ENCODE data around the gene WDR5.

The WDR5 gene

GRCh38 chr9:134189470-134190231, 53.8 kb downstream of the WDR5 start:
- ChIA-PET CTCF (interaction anchor here (1.1 kb wide), 1 partner anchor 14 kb away, joined by 4 read pairs; no protein-coding TSS in a partner anchor), POLR2A (no interaction called here)
- DNase-seq (ENCODE audit: extremely low spot score), result no peak
- no peak for TF ChIP-seq SP1 (IDR thresholded peaks at IDR 0.05)
- TF ChIP-seq CTBP1 (IDR thresholded peaks at IDR 0.05; ENCODE audit: borderline replicate concordance), result no peak
- TF ChIP-seq TARDBP (IDR thresholded peaks at IDR 0.05), result no peak
- no peak for TF ChIP-seq HDGF (IDR thresholded peaks at IDR 0.05; ENCODE audit: borderline replicate concordance)
- no peak for TF ChIP-seq L3MBTL2 (conservative IDR thresholded peaks at IDR 0.05)
- TF ChIP-seq ELF4 (IDR thresholded peaks at IDR 0.05), result no peak
- no peak for TF ChIP-seq NFRKB (IDR thresholded peaks at IDR 0.05)
- no peak for TF ChIP-seq SUZ12 (IDR thresholded peaks at IDR 0.05)
- TF ChIP-seq ARNT (IDR thresholded peaks at IDR 0.05), result no peak
- no peak for TF ChIP-seq FOXK2 (IDR thresholded peaks at IDR 0.05)
- no peak for TF ChIP-seq LEF1 (IDR thresholded peaks at IDR 0.05; ENCODE audit: borderline replicate concordance)
- TF ChIP-seq FOXM1 (IDR thresholded peaks at IDR 0.05; ENCODE audit: borderline replicate concordance), result no peak
- TF ChIP-seq BHLHE40 (IDR thresholded peaks at IDR 0.05; ENCODE audit: borderline replicate concordance), result no peak
- TF ChIP-seq ZNF384 (IDR thresholded peaks at IDR 0.05), result no peak
- TF ChIP-seq FOXA1 (IDR thresholded peaks at IDR 0.05), result no peak
- TF ChIP-seq PKNOX1 (IDR thresholded peaks at IDR 0.05), result no peak

GRCh38 chr9:134190232-134191121, 54.6 kb downstream of the WDR5 start:
- ChIA-PET CTCF (interaction anchor here (1.1 kb wide), 1 partner anchor 15 kb away, joined by 4 read pairs; no protein-coding TSS in a partner anchor), POLR2A (no interaction called here)
- no peak for TF ChIP-seq NFRKB (IDR thresholded peaks at IDR 0.05)
- no peak for TF ChIP-seq ARNT (IDR thresholded peaks at IDR 0.05)
- TF ChIP-seq FOXK2 (IDR thresholded peaks at IDR 0.05), result no peak
- no peak for TF ChIP-seq HDGF (IDR thresholded peaks at IDR 0.05; ENCODE audit: borderline replicate concordance)
- TF ChIP-seq CTBP1 (IDR thresholded peaks at IDR 0.05; ENCODE audit: borderline replicate concordance), result no peak
- TF ChIP-seq LEF1 (IDR thresholded peaks at IDR 0.05; ENCODE audit: borderline replicate concordance), result no peak
- TF ChIP-seq ZNF384 (IDR thresholded peaks at IDR 0.05), result no peak
- TF ChIP-seq ELF4 (IDR thresholded peaks at IDR 0.05), result no peak
- no peak for TF ChIP-seq PKNOX1 (IDR thresholded peaks at IDR 0.05)
- TF ChIP-seq SUZ12 (IDR thresholded peaks at IDR 0.05), result no peak
- no peak for TF ChIP-seq BHLHE40 (IDR thresholded peaks at IDR 0.05; ENCODE audit: borderline replicate concordance)
- no peak for TF ChIP-seq SP1 (IDR thresholded peaks at IDR 0.05)
- no peak for DNase-seq (ENCODE audit: extremely low spot score)

- TF ChIP-seq NFRKB (IDR thresholded peaks at IDR 0.05), result no peak
- TF ChIP-seq HDGF (IDR thresholded peaks at IDR 0.05; ENCODE audit: borderline replicate concordance), result no peak
- no peak for TF ChIP-seq FOXM1 (IDR thresholded peaks at IDR 0.05; ENCODE audit: borderline replicate concordance)
- TF ChIP-seq SP1 (IDR thresholded peaks at IDR 0.05), result no peak
- no peak for TF ChIP-seq CTBP1 (IDR thresholded peaks at IDR 0.05; ENCODE audit: borderline replicate concordance)
- TF ChIP-seq BHLHE40 (IDR thresholded peaks at IDR 0.05; ENCODE audit: borderline replicate concordance), result no peak
- no peak for TF ChIP-seq PKNOX1 (IDR thresholded peaks at IDR 0.05)
- CTCF ChIA-PET, result no interaction called here
- POLR2A ChIA-PET, result no interaction called here
These were observed 55.8 kb downstream of the WDR5 start for GRCh38 chr9:134191455-134192209.

GRCh38 chr9:134192311-134192950, 56.5 kb downstream of the WDR5 start:
- DNase-seq (ENCODE audit: extremely low spot score), result no peak
- ChIA-PET CTCF (no interaction called here), POLR2A (no interaction called here)
- TF ChIP-seq L3MBTL2 (conservative IDR thresholded peaks at IDR 0.05) (no peak), HDGF (IDR thresholded peaks at IDR 0.05; ENCODE audit: borderline replicate concordance) (no peak), NFRKB (IDR thresholded peaks at IDR 0.05) (no peak), SP1 (IDR thresholded peaks at IDR 0.05) (no peak), ARNT (IDR thresholded peaks at IDR 0.05) (no peak), FOXK2 (IDR thresholded peaks at IDR 0.05) (no peak), PKNOX1 (IDR thresholded peaks at IDR 0.05) (no peak), ZNF384 (IDR thresholded peaks at IDR 0.05) (no peak), ELF4 (IDR thresholded peaks at IDR 0.05) (no peak), CTBP1 (IDR thresholded peaks at IDR 0.05; ENCODE audit: borderline replicate concordance) (no peak), BHLHE40 (IDR thresholded peaks at IDR 0.05; ENCODE audit: borderline replicate concordance) (no peak), SUZ12 (IDR thresholded peaks at IDR 0.05) (no peak), FOXA1 (IDR thresholded peaks at IDR 0.05) (no peak), TARDBP (IDR thresholded peaks at IDR 0.05) (no peak), LEF1 (IDR thresholded peaks at IDR 0.05; ENCODE audit: borderline replicate concordance) (no peak), FOXM1 (IDR thresholded peaks at IDR 0.05; ENCODE audit: borderline replicate concordance) (no peak)

More at GRCh38 chr9:134191455-134192209, 55.8 kb downstream of the WDR5 start:
- DNase-seq (ENCODE audit: extremely low spot score), result no peak

All from HEK293T (cell line).